Measurements from ENCODE around the gene NLN.
"Not testable (repeated sequence)": the region's sequence is repeated elsewhere in the genome, so short reads cannot be mapped to it uniquely, and the experiment has no call there.

NLN gene

GRCh38 chr5:65768723-65769346 lies 46.8 kb downstream of the NLN start:
- no peaks in the 10 kb centered on the region for H3K27me3 ChIP-seq (ENCODE audit: control insufficient read depth, insufficient read depth, low read length, poor library complexity, severe bottlenecking)
- H3K9me3 ChIP-seq (ENCODE audit: control insufficient read depth, low read length) = no peaks in the 10 kb centered on the region
- no peak overlapping the region for H3K27ac ChIP-seq (ENCODE audit: insufficient read depth, low read depth, low read length, poor library complexity, severe bottlenecking)
- 87 to 93% methylated on average over 7 of the region's 7 CpGs for WGBS, 2 experiments
- H3K4me3 ChIP-seq (ENCODE audit: insufficient read depth, low read depth, low read length) = no peak overlapping the region
- no peaks in the 10 kb centered on the region for H3K4me1 ChIP-seq (ENCODE audit: control insufficient read depth, insufficient read depth, low read length)
- H3K36me3 ChIP-seq (ENCODE audit: control insufficient read depth, insufficient read depth, low read length) = no peaks in the 10 kb centered on the region

- Histone ChIP-seq H3K36me3 (ENCODE audit: control insufficient read depth, insufficient read depth, low read length) (no peaks in the 10 kb centered on the region), H3K4me1 (ENCODE audit: control insufficient read depth, insufficient read depth, low read length) (no peaks in the 10 kb centered on the region), H3K4me3 (ENCODE audit: insufficient read depth, low read depth, low read length) (no peak overlapping the region), H3K27ac (ENCODE audit: insufficient read depth, low read depth, low read length, poor library complexity, severe bottlenecking) (no peak overlapping the region), H3K9me3 (ENCODE audit: control insufficient read depth, low read length) (no peaks in the 10 kb centered on the region), H3K27me3 (ENCODE audit: control insufficient read depth, insufficient read depth, low read length, poor library complexity, severe bottlenecking) (no peaks in the 10 kb centered on the region)
- WGBS, 2 experiments = 45% methylated on average over 1 of the region's 1 CpG; no CpG with 5 or more reads in 1 of the 2 experiments
Observed at GRCh38 chr5:65769539-65769938, 47.5 kb downstream of the NLN start.

GRCh38 chr5:65771266-65771665 lies 49.3 kb downstream of the NLN start:
- no peak overlapping the region for H3K27ac ChIP-seq (ENCODE audit: insufficient read depth, low read depth, low read length, poor library complexity, severe bottlenecking)
- no peaks in the 10 kb centered on the region for H3K9me3 ChIP-seq (ENCODE audit: control insufficient read depth, low read length)
- 96 to 98% methylated on average over 2 of the region's 2 CpGs for WGBS, 2 experiments
- no peak overlapping the region for H3K4me3 ChIP-seq (ENCODE audit: insufficient read depth, low read depth, low read length)
- no peaks in the 10 kb centered on the region for H3K4me1 ChIP-seq (ENCODE audit: control insufficient read depth, insufficient read depth, low read length)
- H3K36me3 ChIP-seq (ENCODE audit: control insufficient read depth, insufficient read depth, low read length) = no peaks in the 10 kb centered on the region
- H3K27me3 ChIP-seq (ENCODE audit: control insufficient read depth, insufficient read depth, low read length, poor library complexity, severe bottlenecking) = no peaks in the 10 kb centered on the region

GRCh38 chr5:65772963-65773362 lies 51.0 kb downstream of the NLN start:
- not testable (repeated sequence) for H3K27ac ChIP-seq (ENCODE audit: insufficient read depth, low read depth, low read length, poor library complexity, severe bottlenecking); H3K36me3 ChIP-seq (ENCODE audit: control insufficient read depth, insufficient read depth, low read length); H3K4me1 ChIP-seq (ENCODE audit: control insufficient read depth, insufficient read depth, low read length); H3K4me3 ChIP-seq (ENCODE audit: insufficient read depth, low read depth, low read length); H3K27me3 ChIP-seq (ENCODE audit: control insufficient read depth, insufficient read depth, low read length, poor library complexity, severe bottlenecking); H3K9me3 ChIP-seq (ENCODE audit: control insufficient read depth, low read length)
- 91 to 99% methylated on average over 2 of the region's 2 CpGs for WGBS, 2 experiments

GRCh38 chr5:65774346-65774745 lies 52.3 kb downstream of the NLN start:
- Histone ChIP-seq H3K4me1 (ENCODE audit: control insufficient read depth, insufficient read depth, low read length) (no peaks in the 10 kb centered on the region), H3K36me3 (ENCODE audit: control insufficient read depth, insufficient read depth, low read length) (no peaks in the 10 kb centered on the region), H3K27me3 (ENCODE audit: control insufficient read depth, insufficient read depth, low read length, poor library complexity, severe bottlenecking) (no peaks in the 10 kb centered on the region), H3K27ac (ENCODE audit: insufficient read depth, low read depth, low read length, poor library complexity, severe bottlenecking) (no peak overlapping the region), H3K4me3 (ENCODE audit: insufficient read depth, low read depth, low read length) (no peak overlapping the region), H3K9me3 (ENCODE audit: control insufficient read depth, low read length) (no peaks in the 10 kb centered on the region)

- no peaks in the 10 kb centered on the region for H3K27me3 ChIP-seq (ENCODE audit: control insufficient read depth, insufficient read depth, low read length, poor library complexity, severe bottlenecking)
- H3K9me3 ChIP-seq (ENCODE audit: control insufficient read depth, low read length) = no peaks in the 10 kb centered on the region
- no peaks in the 10 kb centered on the region for H3K4me1 ChIP-seq (ENCODE audit: control insufficient read depth, insufficient read depth, low read length)
- no peak overlapping the region for H3K4me3 ChIP-seq (ENCODE audit: insufficient read depth, low read depth, low read length)
- no peak overlapping the region for H3K27ac ChIP-seq (ENCODE audit: insufficient read depth, low read depth, low read length, poor library complexity, severe bottlenecking)
- WGBS, 2 experiments = 92 to 94% methylated on average over 2 of the region's 2 CpGs
- H3K36me3 ChIP-seq (ENCODE audit: control insufficient read depth, insufficient read depth, low read length) = no peaks in the 10 kb centered on the region
Observed at GRCh38 chr5:65775476-65775875, 53.5 kb downstream of the NLN start.

- 92 to 93% methylated on average over 3 of the region's 3 CpGs for WGBS, 2 experiments
- no peaks in the 10 kb centered on the region for H3K9me3 ChIP-seq (ENCODE audit: control insufficient read depth, low read length)
- H3K4me3 ChIP-seq (ENCODE audit: insufficient read depth, low read depth, low read length) = no peak overlapping the region
- peaks cover 1% of the 10 kb centered on the region for H3K36me3 ChIP-seq (ENCODE audit: control insufficient read depth, insufficient read depth, low read length)
- H3K4me1 ChIP-seq (ENCODE audit: control insufficient read depth, insufficient read depth, low read length) = no peaks in the 10 kb centered on the region
- no peak overlapping the region for H3K27ac ChIP-seq (ENCODE audit: insufficient read depth, low read depth, low read length, poor library complexity, severe bottlenecking)
- H3K27me3 ChIP-seq (ENCODE audit: control insufficient read depth, insufficient read depth, low read length, poor library complexity, severe bottlenecking) = no peaks in the 10 kb centered on the region
Observed at GRCh38 chr5:65776441-65777141, 54.6 kb downstream of the NLN start.

- H3K27me3 ChIP-seq (ENCODE audit: control insufficient read depth, insufficient read depth, low read length, poor library complexity, severe bottlenecking) = no peaks in the 10 kb centered on the region
- H3K36me3 ChIP-seq (ENCODE audit: control insufficient read depth, insufficient read depth, low read length) = peaks cover 5% of the 10 kb centered on the region
- H3K9me3 ChIP-seq (ENCODE audit: control insufficient read depth, low read length) = no peaks in the 10 kb centered on the region
- H3K27ac ChIP-seq (ENCODE audit: insufficient read depth, low read depth, low read length, poor library complexity, severe bottlenecking) = no peak overlapping the region
- no peaks in the 10 kb centered on the region for H3K4me1 ChIP-seq (ENCODE audit: control insufficient read depth, insufficient read depth, low read length)
- no peak overlapping the region for H3K4me3 ChIP-seq (ENCODE audit: insufficient read depth, low read depth, low read length)
- WGBS, 2 experiments = 100% methylated on average over 1 of the region's 1 CpG
Observed at GRCh38 chr5:65778126-65778525, 56.1 kb downstream of the NLN start.

GRCh38 chr5:65779643-65780042 lies 57.6 kb downstream of the NLN start:
- H3K4me3 ChIP-seq (ENCODE audit: insufficient read depth, low read depth, low read length) = no peak overlapping the region
- H3K36me3 ChIP-seq (ENCODE audit: control insufficient read depth, insufficient read depth, low read length) = peaks cover 5% of the 10 kb centered on the region
- no peak overlapping the region for H3K27ac ChIP-seq (ENCODE audit: insufficient read depth, low read depth, low read length, poor library complexity, severe bottlenecking)
- no peaks in the 10 kb centered on the region for H3K4me1 ChIP-seq (ENCODE audit: control insufficient read depth, insufficient read depth, low read length)
- no peaks in the 10 kb centered on the region for H3K9me3 ChIP-seq (ENCODE audit: control insufficient read depth, low read length)
- 94 to 96% methylated on average over 1 of the region's 1 CpG for WGBS, 2 experiments
- H3K27me3 ChIP-seq (ENCODE audit: control insufficient read depth, insufficient read depth, low read length, poor library complexity, severe bottlenecking) = no peaks in the 10 kb centered on the region

GRCh38 chr5:65788296-65788695 lies 66.3 kb downstream of the NLN start:
- not testable (repeated sequence) for H3K27me3 ChIP-seq (ENCODE audit: control insufficient read depth, insufficient read depth, low read length, poor library complexity, severe bottlenecking); H3K27ac ChIP-seq (ENCODE audit: insufficient read depth, low read depth, low read length, poor library complexity, severe bottlenecking); H3K9me3 ChIP-seq (ENCODE audit: control insufficient read depth, low read length); H3K4me3 ChIP-seq (ENCODE audit: insufficient read depth, low read depth, low read length); H3K4me1 ChIP-seq (ENCODE audit: control insufficient read depth, insufficient read depth, low read length); H3K36me3 ChIP-seq (ENCODE audit: control insufficient read depth, insufficient read depth, low read length)
- 88 to 95% methylated on average over 2 of the region's 2 CpGs for WGBS, 2 experiments

Data from ectodermal cell (in vitro differentiated cells).